K562 treated with DMSO at 1 percent for 12 hours (cell line): ENCODE measurements around the gene NUCB2. TPM values are rescaled to one million over a fixed set of nuclear protein-coding genes. Genes with fewer than 3 reads are reported as not detected.

Source experiments
- total RNA-seq: library from RNA; unstranded; fragments of 300-600 nt; gene quantifications from 2 replicates; pipeline ENCODE4 v1.2.3, GENCODE V29; 2022; ENCODE audit not compliant: insufficient read depth

The NUCB2 gene
- total RNA-seq, result 90.2 and 126 TPM in 2 replicates

DNA sequence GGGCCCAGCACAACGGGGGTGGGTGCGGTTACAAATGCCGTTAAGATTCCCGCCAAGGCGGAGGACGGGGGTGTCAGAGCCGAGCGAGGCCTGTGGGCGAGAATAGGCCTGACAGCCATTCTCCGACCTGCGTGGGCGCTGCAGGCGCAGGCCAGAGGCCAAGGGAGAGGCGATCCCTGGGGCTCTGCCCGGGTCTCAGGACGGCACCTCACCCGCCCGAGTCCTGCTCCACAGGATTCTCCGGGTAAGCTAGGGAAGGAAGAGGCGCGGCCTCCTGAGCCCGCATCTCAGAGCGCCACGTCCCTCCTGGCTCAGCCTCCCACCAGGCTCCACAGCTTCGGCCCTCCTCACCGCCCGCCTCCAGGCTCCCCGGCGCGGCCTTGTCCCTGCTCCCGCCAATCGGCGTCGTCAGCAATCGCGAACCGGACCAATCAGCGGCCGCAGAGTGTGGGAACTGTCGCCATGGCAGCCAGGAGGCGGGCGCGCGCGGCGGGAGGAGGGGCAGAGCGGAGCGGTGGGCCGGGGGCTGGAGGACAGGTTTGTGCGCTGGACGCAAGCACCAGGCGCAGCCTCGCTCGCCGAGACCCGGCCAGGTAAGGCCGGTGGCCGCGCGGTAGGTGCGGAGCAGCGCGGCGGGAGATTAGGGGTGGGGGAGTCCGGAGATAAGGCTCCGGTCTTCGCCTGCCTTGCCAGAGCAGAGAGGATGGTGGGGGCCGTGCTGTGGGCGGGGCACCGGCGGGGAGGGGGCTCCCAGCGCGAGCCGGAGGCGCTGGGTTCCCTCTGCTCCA is at the start of gene NUCB2:
Gene NUCB2, plus strand, starts transcription at position 504 of the 788 bp plus-strand sequence. CDS start 18,585 bp downstream, outside the sequence.

DNA sequence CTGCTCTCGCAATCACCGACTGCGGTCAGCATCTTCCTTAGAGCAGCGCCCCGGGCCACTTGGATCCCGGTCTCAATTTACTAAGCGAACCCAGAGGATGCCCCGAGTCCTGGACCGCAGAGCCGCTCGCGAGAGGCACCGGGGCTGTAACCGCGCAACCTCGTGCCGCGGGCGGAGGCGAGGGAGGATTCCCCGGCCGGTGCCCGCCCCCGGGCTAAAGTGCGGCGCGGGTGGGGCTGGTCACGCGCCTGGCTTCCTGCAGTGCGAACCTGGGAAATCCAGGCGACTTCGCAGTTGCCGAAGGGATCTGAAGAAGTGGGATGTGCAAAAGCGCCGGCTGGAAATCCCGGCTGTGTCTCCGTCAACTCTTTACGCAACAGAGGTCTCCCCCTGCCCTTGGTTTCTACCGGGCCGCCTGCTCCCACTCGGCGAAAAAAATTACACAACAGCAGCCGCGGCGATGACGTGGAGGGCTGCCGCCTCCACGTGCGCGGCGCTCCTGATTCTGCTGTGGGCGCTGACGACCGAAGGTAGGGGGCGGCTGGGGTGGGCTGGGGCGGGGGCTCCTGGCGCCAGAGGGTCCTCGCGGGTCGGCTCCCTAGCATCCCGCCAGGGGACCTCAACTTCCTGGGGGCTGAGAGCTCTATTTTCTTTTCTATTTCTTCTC is 75.1 kb downstream of the NUCB2 start, which contains the start of gene NCR3LG1:
Gene NCR3LG1, plus strand, starts transcription at position 291 of the 667 bp plus-strand sequence. Its CDS starts 170 bp downstream, at position 461.

Other genes starting within 250 kb of the NUCB2 start
- gene RPS13, start 199.1 kb upstream of the NUCB2 start, total RNA-seq, result 2,227 and 2,724 TPM in 2 replicates
- gene PIK3C2A, start 68.8 kb upstream of the NUCB2 start, total RNA-seq, result 1.1 and 14.5 TPM in 2 replicates
- 0.76 and 9.0 TPM in 2 replicates for gene NCR3LG1, start 75.1 kb downstream of the NUCB2 start, total RNA-seq
- 1.5 and 5.6 TPM in 2 replicates for gene KCNJ11, start 111.9 kb downstream of the NUCB2 start, total RNA-seq
- gene ABCC8, start 200.1 kb downstream of the NUCB2 start, total RNA-seq, result 1.2 TPM in 1 of 2 replicates, not detected in the other